NCI-H187 (cell line): Measurements from ENCODE around the gene TAS1R1.
"Not testable (repeated sequence)": the region's sequence is repeated elsewhere in the genome, so short reads cannot be mapped to it uniquely, and the experiment has no call there.

ENCODE experiments used
- DNase-seq, 2 experiments: peaks; one replicate each; lab custom pipeline; 2025; lab: John Stamatoyannopoulos, UW

TAS1R1 gene

GRCh38 chr1:6521536-6521935 is 33.6 kb upstream of the TAS1R1 start:
- no peak for DNase-seq

GRCh38 chr1:6523566-6523965 is 31.5 kb upstream of the TAS1R1 start:
- DNase-seq: no peak

- no peak for DNase-seq
These were observed 28.8 kb upstream of the TAS1R1 start for GRCh38 chr1:6526316-6526715.

- no peak for DNase-seq
These were observed 26.6 kb upstream of the TAS1R1 start for GRCh38 chr1:6528492-6528891.

GRCh38 chr1:6530504-6531160 is 24.5 kb upstream of the TAS1R1 start:
- DNase-seq: no peak

GRCh38 chr1:6531996-6532395 is 23.1 kb upstream of the TAS1R1 start:
- DNase-seq: no peak

GRCh38 chr1:6534248-6534822 is 20.8 kb upstream of the TAS1R1 start:
- DNase-seq: no peak

GRCh38 chr1:6535214-6535613 is 19.9 kb upstream of the TAS1R1 start:
- DNase-seq: no peak

GRCh38 chr1:6536291-6536690 is 18.8 kb upstream of the TAS1R1 start:
- DNase-seq: no peak

- DNase-seq: no peak
These were observed 16.2 kb upstream of the TAS1R1 start for GRCh38 chr1:6538956-6539355.

GRCh38 chr1:6544831-6545230 is 10.3 kb upstream of the TAS1R1 start:
- no peak for DNase-seq

GRCh38 chr1:6545276-6546112 is 9.6 kb upstream of the TAS1R1 start:
- DNase-seq: no peak

- DNase-seq: no peak
These were observed 8.8 kb upstream of the TAS1R1 start for GRCh38 chr1:6546326-6546725.

GRCh38 chr1:6547301-6547700 is 7.8 kb upstream of the TAS1R1 start:
- DNase-seq: no peak

- DNase-seq: peak; percentile 83 to 84
These were observed 838 bp upstream of the TAS1R1 start, which contains the start of gene NOL9 for GRCh38 chr1:6554031-6554906. TSS of gene NOL9 (minus strand) at chr1:6554513. CDS start at chr1:6554502, 11 bp downstream.

- no peak for DNase-seq
These were observed 2.5 kb downstream of the TAS1R1 start for GRCh38 chr1:6557597-6557996.

- not testable (repeated sequence) for DNase-seq
These were observed 4.1 kb downstream of the TAS1R1 start for GRCh38 chr1:6559161-6559560.

GRCh38 chr1:6560267-6560666 is 5.2 kb downstream of the TAS1R1 start:
- DNase-seq: no peak

GRCh38 chr1:6569033-6569432 is 13.9 kb downstream of the TAS1R1 start:
- DNase-seq: no peak

- no peak for DNase-seq
These were observed 15.0 kb downstream of the TAS1R1 start for GRCh38 chr1:6570100-6570499.

GRCh38 chr1:6570987-6571386 is 15.9 kb downstream of the TAS1R1 start:
- no peak for DNase-seq
